ENCODE results near the gene TMEM63C. TPM values are rescaled to one million over a fixed set of nuclear protein-coding genes. Genes with fewer than 3 reads are reported as not detected.

The TMEM63C gene
- total RNA-seq, 1 experiment from 2014 or later: 5.4 TPM

GRCh38 chr14:77155083-77155482, 26.5 kb upstream of the TMEM63C start:
- H3K9me2 ChIP-seq (replicated peaks; ENCODE audit: low read length): no peaks in the 10 kb centered on the region
- no TSS peak for BruUV-seq (replicated peaks)
- no peaks in the 10 kb centered on the region for H3K79me2 ChIP-seq (ENCODE audit: low read length)
- H3K27me3 ChIP-seq (ENCODE audit: low read length): 0 out of 2 replicates have a peak, but pooled peaks cover 4% of the 10 kb centered on the region
- no peaks in the 10 kb centered on the region for H3F3A ChIP-seq (ENCODE audit: low read length, unreplicated experiment)
- no peak overlapping the region for H3K27ac ChIP-seq (ENCODE audit: low read length)
- no peaks in the 10 kb centered on the region for H3K36me3 ChIP-seq (ENCODE audit: low read depth, low read length)
- ATAC-seq (no peak), DNase-seq (no peak)
- ChIA-PET CTCF (interaction anchor here (0.6 kb wide), 1 partner anchor 164 kb away, joined by 3 read pairs; no protein-coding TSS in a partner anchor), POLR2A (ENCODE audit: unreplicated experiment) (no interaction called here)
- no peaks in the 10 kb centered on the region for H4K20me1 ChIP-seq (ENCODE audit: low read length)
- H3K9me3 ChIP-seq (ENCODE audit: low read length): no peaks in the 10 kb centered on the region
- H3K4me2 ChIP-seq (ENCODE audit: low read length): no peak overlapping the region
- H3K4me1 ChIP-seq (ENCODE audit: insufficient read depth, low read length): peaks cover 13% of the 10 kb centered on the region
- TF ChIP-seq EZH2 (IDR thresholded peaks at IDR 0.05; ENCODE audit: low read length, unreplicated experiment) (no peak), EZH2phosphoT487 (IDR thresholded peaks at IDR 0.05; ENCODE audit: borderline replicate concordance, low read length) (no peak), CTCF (conservative IDR thresholded peaks at IDR 0.05; ENCODE audit: low read depth, low read length) (no peak)
- intact Hi-C loops (cut with micrococcal nuclease): no loop called here
- H3K9ac ChIP-seq (ENCODE audit: low read length): no peak overlapping the region
- H3K4me3 ChIP-seq (ENCODE audit: low read length): no peak overlapping the region
- H2AFZ ChIP-seq (ENCODE audit: low read length): no peak overlapping the region

DNA sequence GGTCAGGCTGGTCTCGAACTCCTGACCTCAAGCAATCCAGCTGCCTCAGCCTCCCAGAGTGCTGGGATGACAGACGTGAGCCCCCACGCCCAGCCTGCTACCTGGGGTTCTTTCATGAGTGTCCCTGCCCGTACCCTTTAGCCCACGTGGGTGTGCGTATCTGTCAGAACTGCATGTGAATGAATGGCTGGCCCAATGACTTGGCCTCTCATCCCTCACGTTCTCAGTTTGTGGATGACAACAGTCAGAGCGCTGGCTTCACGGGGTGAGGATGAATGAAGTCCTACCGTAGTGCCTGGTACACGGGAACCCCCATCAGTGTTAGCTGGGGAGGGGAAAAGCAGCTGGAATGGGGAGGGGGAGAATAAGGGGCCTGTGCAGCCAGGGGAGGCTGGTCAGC, 23.9 kb upstream of the TMEM63C start:
- ATAC-seq: no peak
- no TSS peak for BruUV-seq (replicated peaks)
- Histone ChIP-seq H3K4me1 (ENCODE audit: insufficient read depth, low read length) (peaks cover 13% of the 10 kb centered on the region), H3K27me3 (ENCODE audit: low read length) (peaks cover 26% of the 10 kb centered on the region), H3K27ac (ENCODE audit: low read length) (no peak overlapping the region), H3K36me3 (ENCODE audit: low read depth, low read length) (no peaks in the 10 kb centered on the region), H3K79me2 (ENCODE audit: low read length) (no peaks in the 10 kb centered on the region), H3K9ac (ENCODE audit: low read length) (no peak overlapping the region), H3K9me2 (replicated peaks; ENCODE audit: low read length) (no peaks in the 10 kb centered on the region), H3K4me2 (ENCODE audit: low read length) (peak overlapping the region; percentile 20), H3F3A (ENCODE audit: low read length, unreplicated experiment) (no peaks in the 10 kb centered on the region), H3K4me3 (ENCODE audit: low read length) (no peak overlapping the region), H4K20me1 (ENCODE audit: low read length) (no peaks in the 10 kb centered on the region), H3K9me3 (ENCODE audit: low read length) (no peaks in the 10 kb centered on the region), H2AFZ (ENCODE audit: low read length) (peak overlapping the region; percentile 80)
- ChIA-PET CTCF (no interaction called here), POLR2A (ENCODE audit: unreplicated experiment) (no interaction called here)
- TF ChIP-seq CTCF (conservative IDR thresholded peaks at IDR 0.05; ENCODE audit: low read depth, low read length) (no peak), EZH2phosphoT487 (IDR thresholded peaks at IDR 0.05; ENCODE audit: borderline replicate concordance, low read length) (no peak)
- intact Hi-C loops (cut with micrococcal nuclease): no loop called here
- no peak for DNase-seq

DNA sequence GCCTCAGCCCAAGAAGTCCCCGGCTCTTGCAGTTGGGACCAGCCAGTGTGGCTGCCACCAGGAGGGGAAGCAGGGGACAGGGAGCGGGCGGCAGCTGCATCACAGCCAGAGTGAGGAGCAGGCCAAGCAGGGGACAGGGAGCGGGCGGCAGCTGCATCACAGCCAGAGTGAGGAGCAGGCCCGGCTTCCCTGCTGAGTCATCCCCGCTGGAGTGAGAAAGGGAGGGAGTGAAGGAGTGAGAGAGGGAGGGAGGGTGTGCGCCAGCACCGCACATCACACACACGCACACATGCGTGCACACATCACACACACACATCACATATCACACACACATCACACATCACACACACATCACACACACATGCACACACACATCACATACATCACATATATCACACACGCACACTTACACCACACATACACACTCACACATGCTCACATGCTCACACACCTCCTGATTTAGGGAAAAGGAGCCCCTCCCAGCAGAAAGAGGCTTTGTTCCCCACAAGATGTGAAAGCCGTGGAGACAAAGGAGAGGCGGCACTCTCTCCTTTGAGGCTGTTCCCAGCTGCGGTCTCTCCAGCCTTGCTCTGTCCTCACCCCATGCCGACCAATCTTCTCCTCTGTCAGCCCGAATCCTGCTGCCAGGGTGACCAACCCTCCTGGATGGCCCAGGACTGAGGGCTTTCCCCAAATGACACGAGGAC, 23.3 kb upstream of the TMEM63C start:
- peaks cover 27% of the 10 kb centered on the region for H3K27me3 ChIP-seq (ENCODE audit: low read length)
- peak; percentile 76 for DNase-seq
- no peaks in the 10 kb centered on the region for H4K20me1 ChIP-seq (ENCODE audit: low read length)
- H3K79me2 ChIP-seq (ENCODE audit: low read length): no peaks in the 10 kb centered on the region
- BruUV-seq (replicated peaks): no TSS peak
- H3K4me1 ChIP-seq (ENCODE audit: insufficient read depth, low read length): peaks cover 13% of the 10 kb centered on the region
- H3K27ac ChIP-seq (ENCODE audit: low read length): no peak overlapping the region
- intact Hi-C loops (cut with micrococcal nuclease): no loop called here
- H3K4me2 ChIP-seq (ENCODE audit: low read length): peak overlapping the region; percentile 20
- no peaks in the 10 kb centered on the region for H3K9me2 ChIP-seq (replicated peaks; ENCODE audit: low read length)
- no peaks in the 10 kb centered on the region for H3K36me3 ChIP-seq (ENCODE audit: low read depth, low read length)
- no peak overlapping the region for H3K9ac ChIP-seq (ENCODE audit: low read length)
- ATAC-seq: peak; percentile 97
- no peaks in the 10 kb centered on the region for H3K9me3 ChIP-seq (ENCODE audit: low read length)
- H3F3A ChIP-seq (ENCODE audit: low read length, unreplicated experiment): no peaks in the 10 kb centered on the region
- POLR2A ChIA-PET (ENCODE audit: unreplicated experiment): no interaction called here
- peak overlapping the region; percentile 80 for H2AFZ ChIP-seq (ENCODE audit: low read length)
- TF ChIP-seq CTCF (conservative IDR thresholded peaks at IDR 0.05; ENCODE audit: low read depth, low read length) (no peak), EZH2phosphoT487 (IDR thresholded peaks at IDR 0.05; ENCODE audit: borderline replicate concordance, low read length) (no peak), EZH2 (IDR thresholded peaks at IDR 0.05; ENCODE audit: low read length, unreplicated experiment) (no peak)
- no peak overlapping the region for H3K4me3 ChIP-seq (ENCODE audit: low read length)
- CTCF ChIA-PET: no interaction called here

Data from PC-3 (cell line).